ENCODE data around the gene ZEB2. TPM values are rescaled to one million over a fixed set of nuclear protein-coding genes. Genes with fewer than 3 reads are reported as not detected.

Gene ZEB2
- total RNA-seq, 4 donors from 2014 or later = 187 to 346 (median 266) TPM

DNA sequence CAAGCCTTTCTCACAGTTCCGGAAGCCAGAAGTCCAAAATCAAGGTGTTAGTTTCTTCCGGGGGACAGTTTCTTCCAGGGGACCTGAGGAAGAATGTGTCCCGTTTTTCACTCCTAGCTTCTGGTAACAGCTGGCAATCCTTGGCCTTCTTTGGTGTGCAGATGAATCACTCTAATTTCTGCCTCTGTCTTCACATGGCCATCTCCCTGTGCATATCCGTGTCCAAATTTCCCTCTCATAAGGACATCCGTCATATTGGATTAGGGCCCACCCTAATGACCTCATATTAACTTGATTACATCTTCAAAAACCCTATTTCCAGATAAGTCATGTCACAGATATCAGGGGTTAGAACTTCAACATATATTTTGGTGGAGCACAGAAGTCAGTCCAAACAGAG is 141.4 kb downstream of the ZEB2 start:
- TF ChIP-seq, protein P1, sequence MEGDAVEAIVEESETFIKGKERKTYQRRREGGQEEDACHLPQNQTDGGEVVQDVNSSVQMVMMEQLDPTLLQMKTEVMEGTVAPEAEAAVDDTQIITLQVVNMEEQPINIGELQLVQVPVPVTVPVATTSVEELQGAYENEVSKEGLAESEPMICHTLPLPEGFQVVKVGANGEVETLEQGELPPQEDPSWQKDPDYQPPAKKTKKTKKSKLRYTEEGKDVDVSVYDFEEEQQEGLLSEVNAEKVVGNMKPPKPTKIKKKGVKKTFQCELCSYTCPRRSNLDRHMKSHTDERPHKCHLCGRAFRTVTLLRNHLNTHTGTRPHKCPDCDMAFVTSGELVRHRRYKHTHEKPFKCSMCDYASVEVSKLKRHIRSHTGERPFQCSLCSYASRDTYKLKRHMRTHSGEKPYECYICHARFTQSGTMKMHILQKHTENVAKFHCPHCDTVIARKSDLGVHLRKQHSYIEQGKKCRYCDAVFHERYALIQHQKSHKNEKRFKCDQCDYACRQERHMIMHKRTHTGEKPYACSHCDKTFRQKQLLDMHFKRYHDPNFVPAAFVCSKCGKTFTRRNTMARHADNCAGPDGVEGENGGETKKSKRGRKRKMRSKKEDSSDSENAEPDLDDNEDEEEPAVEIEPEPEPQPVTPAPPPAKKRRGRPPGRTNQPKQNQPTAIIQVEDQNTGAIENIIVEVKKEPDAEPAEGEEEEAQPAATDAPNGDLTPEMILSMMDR (IDR thresholded peaks at IDR 0.05; ENCODE audit: low read depth) = no peak

DNA sequence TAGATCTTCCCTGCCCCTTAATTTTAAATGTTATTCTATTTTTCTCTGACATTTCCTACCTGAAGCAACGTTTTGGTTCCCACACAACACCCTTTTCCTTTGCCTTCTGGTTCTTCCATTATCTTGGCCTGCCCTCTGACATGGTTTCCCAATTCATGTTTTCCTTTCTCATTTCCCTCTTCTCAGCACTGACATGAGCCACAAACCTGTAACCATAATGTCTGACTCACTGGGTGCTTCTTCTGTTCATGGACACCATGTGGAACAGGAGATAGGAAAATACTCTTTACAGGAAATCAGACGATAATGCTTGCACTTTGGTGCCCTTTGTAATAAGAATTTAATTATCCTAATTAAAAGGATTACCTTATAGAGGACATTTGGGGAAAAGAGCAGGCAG is 142.0 kb downstream of the ZEB2 start:
- TF ChIP-seq, protein P1 (IDR thresholded peaks at IDR 0.05; ENCODE audit: low read depth) = no peak

DNA sequence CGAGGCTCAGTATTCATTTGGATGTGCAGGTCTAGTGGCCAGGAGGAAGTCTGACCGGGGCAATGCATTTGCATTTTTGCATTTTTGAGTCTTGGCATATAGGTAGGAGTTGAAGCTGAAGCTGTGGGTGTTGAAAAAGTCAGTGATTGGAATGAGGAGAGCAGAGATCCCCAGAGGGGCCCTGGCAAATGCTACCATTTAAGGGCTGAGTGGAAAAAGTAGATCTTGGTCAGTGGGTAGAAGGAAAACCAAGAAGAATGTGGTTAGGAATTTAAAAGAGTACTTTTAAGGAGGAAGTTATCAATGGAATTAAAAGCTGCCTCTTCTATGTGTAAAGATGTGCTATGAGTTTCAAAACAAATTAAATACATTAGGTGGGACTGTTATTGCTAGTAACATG is 143.0 kb downstream of the ZEB2 start:
- TF ChIP-seq, protein P1 (IDR thresholded peaks at IDR 0.05; ENCODE audit: low read depth) = no peak

DNA sequence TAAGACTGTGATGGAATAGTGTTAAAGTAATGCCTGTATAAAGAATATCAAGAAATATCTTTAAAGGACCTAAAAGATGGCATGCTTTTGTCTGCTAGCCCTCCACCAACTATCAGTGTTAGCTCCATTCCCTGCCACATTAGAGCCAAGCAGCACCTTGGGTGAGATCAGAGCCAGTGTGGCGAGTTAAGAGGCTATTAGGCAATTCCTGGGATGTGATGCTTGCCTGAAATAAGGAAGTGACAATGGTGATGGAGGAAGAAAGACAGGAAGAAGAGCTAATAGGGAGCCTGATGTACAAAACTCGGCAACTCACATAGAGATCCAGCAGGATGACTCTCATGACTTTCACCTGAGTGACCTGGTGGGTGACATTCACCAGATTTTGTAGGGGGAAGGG is 143.5 kb downstream of the ZEB2 start:
- TF ChIP-seq, protein P1 (IDR thresholded peaks at IDR 0.05; ENCODE audit: low read depth) = no peak

DNA sequence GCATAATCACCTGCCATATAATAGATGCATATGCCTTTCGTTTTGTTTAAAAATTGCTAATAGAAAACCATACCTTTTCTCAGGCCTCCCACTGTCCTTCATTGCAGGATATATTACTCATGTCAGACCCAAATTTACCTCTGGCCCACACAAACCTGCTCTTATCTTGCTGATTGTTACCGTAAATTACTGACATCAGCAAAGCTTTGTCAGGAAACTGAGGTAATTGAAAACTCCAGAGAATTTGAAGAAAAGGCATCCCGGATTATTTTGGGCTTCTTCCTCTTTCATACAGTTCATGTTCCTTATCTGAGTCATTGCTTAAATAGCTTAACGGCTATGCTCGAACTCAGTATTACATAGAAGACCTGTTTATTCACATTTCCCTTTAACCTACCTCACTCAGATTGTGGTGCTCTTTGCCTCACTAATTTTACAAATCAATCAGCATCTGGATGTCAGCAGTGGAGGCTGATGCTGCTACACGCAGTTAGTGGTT is 145.7 kb downstream of the ZEB2 start:
- TF ChIP-seq, protein P1 (IDR thresholded peaks at IDR 0.05; ENCODE audit: low read depth) = no peak

DNA sequence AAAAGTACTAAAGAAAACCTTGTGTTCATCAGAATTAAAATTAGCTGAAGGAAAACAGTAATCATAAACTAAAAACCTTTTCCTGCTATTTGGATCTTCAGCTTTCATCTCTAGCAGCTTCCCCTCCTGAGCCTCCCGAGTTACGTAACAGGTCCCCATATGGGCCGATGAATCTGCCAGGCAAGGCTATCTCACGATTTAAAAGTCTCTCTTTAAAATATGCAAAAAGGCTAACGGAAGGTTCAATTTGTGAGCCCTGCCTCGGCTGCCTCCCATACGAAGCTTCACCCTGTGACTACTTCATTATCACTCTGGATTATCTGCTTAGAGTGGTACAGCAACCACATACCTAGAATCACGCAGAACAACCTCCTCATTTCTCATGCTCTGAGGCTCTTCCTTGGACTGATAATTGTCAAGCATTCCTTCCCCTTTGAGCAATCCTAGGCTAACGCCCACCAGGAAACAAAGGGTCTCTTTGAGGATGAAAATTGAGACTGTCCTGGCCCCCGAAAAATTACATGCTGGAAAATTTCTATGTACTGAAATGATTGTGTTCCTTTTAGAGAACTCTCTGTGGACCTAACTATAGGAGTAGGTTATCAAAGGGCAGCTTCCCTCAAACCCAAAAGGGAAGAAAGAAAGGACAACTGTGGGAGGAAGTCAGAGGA is 147.4 kb downstream of the ZEB2 start:
- TF ChIP-seq, protein P1 (IDR thresholded peaks at IDR 0.05; ENCODE audit: low read depth) = no peak

DNA sequence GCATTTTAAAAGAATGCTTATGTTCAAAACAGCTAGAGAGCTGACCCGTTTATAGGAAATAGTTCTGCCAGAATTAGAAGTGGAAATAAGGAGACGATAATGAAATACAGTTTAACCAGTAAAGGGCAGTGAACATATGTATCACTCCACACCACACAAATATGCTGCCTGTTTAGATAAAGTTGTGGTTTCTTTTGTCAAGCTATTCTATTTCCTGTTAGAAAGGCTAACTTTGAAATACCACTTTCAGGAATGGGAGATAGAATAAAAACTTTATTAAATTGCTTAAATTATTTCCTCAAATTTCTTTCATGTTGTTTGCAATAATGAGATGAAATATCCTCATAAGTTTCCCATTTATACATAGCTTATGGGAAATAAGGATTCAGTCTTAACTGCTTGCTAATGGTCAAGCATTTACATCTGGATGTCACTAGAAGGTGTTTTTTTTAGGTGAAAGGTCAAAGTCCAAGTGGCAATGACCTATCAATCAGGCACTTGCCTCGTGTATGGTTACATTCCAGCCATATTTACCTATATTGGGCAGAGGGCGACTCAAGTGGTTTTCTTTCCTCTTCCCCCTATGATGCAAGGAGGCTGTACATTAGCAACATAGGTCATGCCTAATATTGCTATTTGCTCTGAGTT is 148.9 kb downstream of the ZEB2 start:
- TF ChIP-seq, protein P1 (IDR thresholded peaks at IDR 0.05; ENCODE audit: low read depth) = no peak

Measured in subcutaneous adipose tissue (tissue), 4 donors.